ENCODE data around the gene DPCD. TPM values are rescaled to one million over a fixed set of nuclear protein-coding genes. Genes with fewer than 3 reads are reported as not detected.

DPCD gene
- total RNA-seq = 10 to 100 TPM; 13.4 to 30.1 (median 24.5) TPM

DNA sequence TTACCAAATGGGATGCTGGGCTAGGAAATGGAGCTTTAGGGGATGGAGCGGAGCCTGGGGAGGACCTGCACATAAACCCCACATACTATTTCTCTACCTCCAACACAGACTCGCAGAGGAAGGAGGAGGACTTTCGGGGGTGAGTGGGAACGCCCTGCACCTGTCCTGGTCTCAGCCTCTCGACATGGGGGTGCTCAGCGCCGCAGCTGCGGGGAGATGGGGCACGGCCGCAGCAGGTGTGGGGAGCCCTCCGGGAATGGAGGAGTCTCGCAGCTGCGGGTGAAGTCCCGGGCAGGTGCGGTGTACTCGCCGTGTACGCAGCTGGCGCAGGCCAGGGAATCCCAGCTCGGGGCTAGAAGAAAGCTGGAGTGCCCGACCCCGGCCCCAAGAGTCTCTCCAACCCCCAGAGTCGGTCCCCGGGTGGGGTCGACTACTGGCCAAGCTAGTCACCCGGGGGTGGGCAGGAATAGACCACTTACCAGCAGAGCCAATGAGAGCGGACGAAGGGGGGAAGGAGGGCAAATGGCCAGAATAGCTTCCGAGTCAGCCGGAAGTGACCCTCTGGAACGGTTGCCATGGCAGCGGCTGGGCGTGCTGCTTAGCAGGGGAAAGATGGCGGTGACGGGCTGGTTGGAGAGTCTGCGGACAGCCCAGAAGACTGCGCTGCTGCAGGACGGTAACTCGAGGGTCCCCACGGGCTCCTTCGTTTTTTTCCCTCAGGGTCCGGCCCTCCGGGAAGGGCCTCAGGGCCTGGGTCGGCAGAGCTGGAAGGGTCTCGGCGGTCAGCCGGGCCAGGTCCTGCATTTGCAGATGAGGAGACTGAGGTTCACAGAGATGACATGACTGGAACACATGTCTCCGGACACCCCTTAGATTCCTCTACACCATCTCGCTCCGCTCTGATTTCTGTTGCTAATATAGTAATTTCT lies at the start of gene DPCD, which contains the start of gene POLL:
Gene DPCD (plus strand): TSS at position 597 of the 929 bp plus-strand sequence. CDS start 16 bp downstream, at position 613.
Gene POLL (minus strand): TSS at position 533 of the 929 bp plus-strand sequence. CDS start 897 bp downstream, outside the sequence.
- WGBS, 2 donors (ENCODE audit: low coverage in 1 of 2) = 0 to 1% methylated on average over 13 to 16 of the region's 50 CpGs
- no peaks in the 10 kb centered on the region for H3K9me3 ChIP-seq
- H3K27ac ChIP-seq = peak within 1 kb of the TSS in 3 of 4 donors; percentile 78 to 85 (median 83)
- peak in 1 of 2 donors; percentile 22 for TF ChIP-seq POLR2A (IDR thresholded peaks at IDR 0.05)
- TF ChIP-seq, protein P1, sequence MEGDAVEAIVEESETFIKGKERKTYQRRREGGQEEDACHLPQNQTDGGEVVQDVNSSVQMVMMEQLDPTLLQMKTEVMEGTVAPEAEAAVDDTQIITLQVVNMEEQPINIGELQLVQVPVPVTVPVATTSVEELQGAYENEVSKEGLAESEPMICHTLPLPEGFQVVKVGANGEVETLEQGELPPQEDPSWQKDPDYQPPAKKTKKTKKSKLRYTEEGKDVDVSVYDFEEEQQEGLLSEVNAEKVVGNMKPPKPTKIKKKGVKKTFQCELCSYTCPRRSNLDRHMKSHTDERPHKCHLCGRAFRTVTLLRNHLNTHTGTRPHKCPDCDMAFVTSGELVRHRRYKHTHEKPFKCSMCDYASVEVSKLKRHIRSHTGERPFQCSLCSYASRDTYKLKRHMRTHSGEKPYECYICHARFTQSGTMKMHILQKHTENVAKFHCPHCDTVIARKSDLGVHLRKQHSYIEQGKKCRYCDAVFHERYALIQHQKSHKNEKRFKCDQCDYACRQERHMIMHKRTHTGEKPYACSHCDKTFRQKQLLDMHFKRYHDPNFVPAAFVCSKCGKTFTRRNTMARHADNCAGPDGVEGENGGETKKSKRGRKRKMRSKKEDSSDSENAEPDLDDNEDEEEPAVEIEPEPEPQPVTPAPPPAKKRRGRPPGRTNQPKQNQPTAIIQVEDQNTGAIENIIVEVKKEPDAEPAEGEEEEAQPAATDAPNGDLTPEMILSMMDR (IDR thresholded peaks at IDR 0.05) = no peak
- peak; percentile 51 for TF ChIP-seq POLR2AphosphoS5 (IDR thresholded peaks at IDR 0.05)
- peaks cover 0 to 32% of the 10 kb centered on the region in 2 donors for H3K36me3 ChIP-seq
- peak within 1 kb of the TSS; percentile 82 to 95 for H3K4me3 ChIP-seq
- ATAC-seq = peak; percentile 95
- H3K27me3 ChIP-seq = no peaks in the 10 kb centered on the region
- peaks cover 0 to 30% (median 18%) of the 10 kb centered on the region in 3 donors for H3K4me1 ChIP-seq

- ATAC-seq = no peak
- TF ChIP-seq POLR2AphosphoS5 (IDR thresholded peaks at IDR 0.05) (no peak), POLR2A (IDR thresholded peaks at IDR 0.05) (no peak), EP300 (IDR thresholded peaks at IDR 0.05) (no peak)
- TF ChIP-seq, protein P1 (IDR thresholded peaks at IDR 0.05) = no peak
- H3K4me1 ChIP-seq = no peaks in the 10 kb centered on the region
- H3K27ac ChIP-seq = no peak overlapping the region
- H3K9me3 ChIP-seq = no peaks in the 10 kb centered on the region
- H3K27me3 ChIP-seq = no peaks in the 10 kb centered on the region
- no peak overlapping the region for H3K4me3 ChIP-seq
- H3K36me3 ChIP-seq = peaks cover 0 to 68% of the 10 kb centered on the region in 2 donors
- 83 to 85% methylated on average over 2 of the region's 2 CpGs for WGBS, 2 donors (ENCODE audit: low coverage in 1 of 2)
Observed at GRCh38 chr10:101538446-101538845, 49.7 kb upstream of the DPCD start.

DNA sequence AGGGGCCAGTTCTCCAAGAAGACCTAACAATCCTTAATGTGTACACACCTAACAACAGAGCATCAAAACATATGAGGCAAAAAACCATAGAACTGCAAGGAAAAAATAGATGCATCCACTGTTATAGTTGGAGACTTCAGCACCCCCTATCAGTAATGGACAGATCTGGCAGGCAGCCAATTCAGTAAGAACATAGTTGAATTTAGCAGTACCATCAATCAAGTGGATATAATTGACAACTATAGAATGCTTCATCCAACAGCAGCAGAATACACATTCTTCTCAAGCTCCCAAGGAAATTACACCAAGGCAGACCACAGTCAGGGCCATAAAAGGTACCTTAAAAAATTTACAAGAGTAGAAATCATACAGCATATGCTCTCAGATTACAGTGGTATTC lies 42.2 kb upstream of the DPCD start:
- Histone ChIP-seq H3K4me3 (no peak overlapping the region), H3K36me3 (peaks cover 0 to 24% of the 10 kb centered on the region in 2 donors), H3K27me3 (no peaks in the 10 kb centered on the region), H3K27ac (no peak overlapping the region), H3K9me3 (no peaks in the 10 kb centered on the region), H3K4me1 (peaks cover 0 to 10% (median 0%) of the 10 kb centered on the region in 3 donors)
- no peak for ATAC-seq
- TF ChIP-seq EP300 (IDR thresholded peaks at IDR 0.05) = no peak
- TF ChIP-seq, protein P1 (IDR thresholded peaks at IDR 0.05) = no peak

GRCh38 chr10:101550965-101551364 lies 37.2 kb upstream of the DPCD start:
- WGBS, 2 donors (ENCODE audit: low coverage in 1 of 2) = 83 to 100% methylated on average over 1 to 2 of the region's 2 CpGs
- H3K4me1 ChIP-seq = peaks cover 0 to 10% (median 0%) of the 10 kb centered on the region in 3 donors
- no peak overlapping the region for H3K27ac ChIP-seq
- H3K36me3 ChIP-seq = peaks cover 0 to 54% of the 10 kb centered on the region in 2 donors
- H3K9me3 ChIP-seq = no peaks in the 10 kb centered on the region
- no peaks in the 10 kb centered on the region for H3K27me3 ChIP-seq
- TF ChIP-seq, protein P1 (IDR thresholded peaks at IDR 0.05) = no peak
- TF ChIP-seq EP300 (IDR thresholded peaks at IDR 0.05) (no peak), POLR2A (IDR thresholded peaks at IDR 0.05) (no peak), POLR2AphosphoS5 (IDR thresholded peaks at IDR 0.05) (no peak)
- no peak overlapping the region for H3K4me3 ChIP-seq
- no peak for ATAC-seq

Data from gastroesophageal sphincter (tissue), 4 donors.